Suprapubic skin (tissue), 3 donors: ENCODE results near the gene NFIC.

Experiments
- CTCF ChIP-seq, 2 donors: fragments of 200-600 bp in 1 of 2; fragments of 450-650 bp in 1 of 2; sonication (generic) in 1 of 2; IDR thresholded peaks; one replicate each; pipeline ENCODE4 v1.5.1; 2016 to 2019; ENCODE audit warnings: antibody characterized with exemption in 2 of 2, mild to moderate bottlenecking in 1 of 2, moderate library complexity in 1 of 2
- POLR2A ChIP-seq, 2 donors: fragments of 450-650 bp; IDR thresholded peaks; one replicate each; pipeline ENCODE4 v1.6.1; 2017; ENCODE audit warnings: antibody characterized with exemption in 2 of 2, mild to moderate bottlenecking in 2 of 2, moderate library complexity in 2 of 2

GRCh38 chr19:3512562-3513228 is 146.3 kb downstream of the NFIC start:
- no peak for TF ChIP-seq CTCF (IDR thresholded peaks at IDR 0.05)
- no peak for TF ChIP-seq POLR2A (IDR thresholded peaks at IDR 0.05)
